OCI-LY7 (cell line): ENCODE results near the gene ADORA2A. TPM values are rescaled to one million over a fixed set of nuclear protein-coding genes. Genes with fewer than 3 reads are reported as not detected.

Source experiments
- BruUV-seq: library from RNA; stranded (reverse); fragments of 400-500 nt; replicated peaks from 2 replicates; lab custom pipeline; 2021; lab: Mats Ljungman, UMichigan
- CTCF ChIA-PET: fragments of 300-600 bp; sonication (Branson Sonifier 250); formaldehyde crosslinking; loops from one replicate; lab custom pipeline; 2022; ENCODE audit warnings: antibody characterized with exemption; ENCODE audit not compliant: unreplicated experiment; lab: Charles Lee
- POLR2A ChIA-PET: fragments of 300-600 bp; sonication (Branson Sonifier 250); formaldehyde crosslinking; loops from one replicate; lab custom pipeline; 2022; ENCODE audit warnings: antibody characterized with exemption; lab: Charles Lee
- DNase-seq: peaks from one replicate; pipeline ENCODE4 v3.0.0-alpha.2; 2015; ENCODE audit warnings: low spot score
- H2AFZ ChIP-seq: fragments of 200-600 bp; sonication (generic), shearing (Covaris generic); 2 replicates; pipeline ENCODE4 v1.6.1; 2014; ENCODE audit warnings: mild to moderate bottlenecking, antibody characterized with exemption, low read length, moderate library complexity
- H3K27ac ChIP-seq: fragments of 200-600 bp; sonication (generic); 2 replicates; pipeline ENCODE4 v1.5.1; 2014; ENCODE audit warnings: mixed run types, low read depth, mild to moderate bottlenecking, moderate library complexity, low read length, inconsistent platforms; ENCODE audit not compliant: poor library complexity, severe bottlenecking
- H3K36me3 ChIP-seq: fragments of 200-600 bp; sonication (generic); 2 replicates; pipeline ENCODE4 v1.6.1; 2014; ENCODE audit warnings: mild to moderate bottlenecking, antibody characterized with exemption, low read length, moderate library complexity, mixed read lengths; ENCODE audit not compliant: insufficient read depth
- H3K4me1 ChIP-seq: fragments of 200-600 bp; sonication (generic); 2 replicates; pipeline ENCODE4 v1.5.1; 2014; ENCODE audit warnings: mild to moderate bottlenecking, low read length; ENCODE audit not compliant: insufficient read depth, poor library complexity, severe bottlenecking
- H3K4me2 ChIP-seq: fragments of 200-600 bp; sonication (generic); 2 replicates; pipeline ENCODE4 v1.6.1; 2014; ENCODE audit warnings: mild to moderate bottlenecking, low read length
- H3K4me3 ChIP-seq: fragments of 200-600 bp; sonication (generic); 2 replicates; pipeline ENCODE4 v1.5.1; 2014; ENCODE audit warnings: mild to moderate bottlenecking, low read depth, low read length; ENCODE audit not compliant: poor library complexity, severe bottlenecking
- H3K79me2 ChIP-seq: fragments of 200-600 bp; sonication (generic); 2 replicates; pipeline ENCODE4 v1.6.1; 2016; ENCODE audit warnings: low read depth, mild to moderate bottlenecking, low read length, moderate library complexity, mixed read lengths; ENCODE audit not compliant: insufficient read depth
- H3K9me2 ChIP-seq: fragments of 200-600 bp; sonication (generic); 2 replicates; pipeline ENCODE4 v1.6.1; 2016; ENCODE audit warnings: mild to moderate bottlenecking, low read length, mixed read lengths; ENCODE audit not compliant: insufficient read depth
- H3K9me3 ChIP-seq: fragments of 200-600 bp; sonication (generic); 2 replicates; pipeline ENCODE4 v1.6.1; 2014; ENCODE audit warnings: mild to moderate bottlenecking, mixed run types, low read length, mixed read lengths
- H4K20me1 ChIP-seq: fragments of 200-600 bp; sonication (generic); 2 replicates; pipeline ENCODE4 v1.6.1; 2014; ENCODE audit warnings: mild to moderate bottlenecking, antibody characterized with exemption, low read length, moderate library complexity, mixed read lengths; ENCODE audit not compliant: insufficient read depth
- EZH2phosphoT487 ChIP-seq: fragments of 200-600 bp; sonication (generic); IDR thresholded peaks from 2 replicates; pipeline ENCODE4 v1.6.1; 2018; ENCODE audit warnings: low read depth, borderline replicate concordance, mild to moderate bottlenecking, mixed run types, antibody characterized with exemption, low read length, moderate library complexity, mixed read lengths
- intact Hi-C: fragments of 100-400 bp; cut with micrococcal nuclease; formaldehyde crosslinking; loops from one replicate; pipeline ENCODE4 v1.10.0; 2022; ENCODE audit not compliant: unreplicated experiment
- total RNA-seq, 2 experiments: library from RNA; depleted of rRNA in 1 of 2; stranded (reverse); fragments of >200 nt in 1 of 2; shearing (Covaris generic) in 1 of 2; gene quantifications; 2 replicates each; pipeline ENCODE4 v1.2.3, GENCODE V29; 2014 to 2022
- TF ChIP-seq, protein P1 (sequence below): fragments of 200-600 bp; sonication (generic); conservative IDR thresholded peaks from 2 replicates; pipeline ENCODE4 v1.5.1; 2014; ENCODE audit warnings: mild to moderate bottlenecking, antibody characterized with exemption, low read length, moderate library complexity, mixed read lengths

The ADORA2A gene
- total RNA-seq, 2 experiments from 2014 or later, result 35.0 to 35.7 TPM

DNA sequence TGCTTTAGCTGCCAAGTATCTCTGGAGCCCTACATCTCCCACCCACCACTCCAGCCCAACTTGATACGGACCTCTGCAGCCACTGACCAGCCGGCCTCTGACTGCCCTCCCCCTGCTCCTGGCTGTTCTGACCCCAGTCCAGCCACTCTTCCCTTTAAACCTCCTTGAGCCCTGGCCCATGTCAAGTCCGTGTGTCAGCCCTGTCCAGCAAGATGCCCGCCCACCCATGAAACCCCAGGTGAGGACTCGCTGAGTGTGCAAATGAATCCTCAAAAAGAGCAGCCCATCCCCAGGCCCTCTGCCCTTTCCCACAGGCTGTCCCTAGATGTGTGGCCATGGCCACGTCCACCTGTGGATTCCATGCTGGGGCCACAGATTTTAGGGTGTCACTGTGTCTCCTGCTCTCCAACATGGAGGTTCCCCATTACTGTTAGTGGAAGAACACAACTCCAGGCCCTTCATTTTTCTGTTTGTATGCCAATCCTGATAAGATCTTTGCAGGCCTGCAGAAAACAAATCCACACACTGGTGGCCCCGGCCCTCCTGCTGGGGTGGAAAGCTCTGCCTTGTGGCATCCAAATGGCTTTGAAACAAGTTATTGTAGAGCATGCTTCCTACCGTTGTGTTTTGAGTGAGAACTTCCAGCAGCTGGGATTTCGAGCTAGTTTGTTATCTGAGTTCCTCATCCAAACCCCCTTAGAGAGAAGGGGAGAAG lies 22.7 kb upstream of the ADORA2A start:
- TF ChIP-seq EZH2phosphoT487, result no peak
- TF ChIP-seq, protein P1, sequence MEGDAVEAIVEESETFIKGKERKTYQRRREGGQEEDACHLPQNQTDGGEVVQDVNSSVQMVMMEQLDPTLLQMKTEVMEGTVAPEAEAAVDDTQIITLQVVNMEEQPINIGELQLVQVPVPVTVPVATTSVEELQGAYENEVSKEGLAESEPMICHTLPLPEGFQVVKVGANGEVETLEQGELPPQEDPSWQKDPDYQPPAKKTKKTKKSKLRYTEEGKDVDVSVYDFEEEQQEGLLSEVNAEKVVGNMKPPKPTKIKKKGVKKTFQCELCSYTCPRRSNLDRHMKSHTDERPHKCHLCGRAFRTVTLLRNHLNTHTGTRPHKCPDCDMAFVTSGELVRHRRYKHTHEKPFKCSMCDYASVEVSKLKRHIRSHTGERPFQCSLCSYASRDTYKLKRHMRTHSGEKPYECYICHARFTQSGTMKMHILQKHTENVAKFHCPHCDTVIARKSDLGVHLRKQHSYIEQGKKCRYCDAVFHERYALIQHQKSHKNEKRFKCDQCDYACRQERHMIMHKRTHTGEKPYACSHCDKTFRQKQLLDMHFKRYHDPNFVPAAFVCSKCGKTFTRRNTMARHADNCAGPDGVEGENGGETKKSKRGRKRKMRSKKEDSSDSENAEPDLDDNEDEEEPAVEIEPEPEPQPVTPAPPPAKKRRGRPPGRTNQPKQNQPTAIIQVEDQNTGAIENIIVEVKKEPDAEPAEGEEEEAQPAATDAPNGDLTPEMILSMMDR, result no peak
- H3K4me3 ChIP-seq, result no peak overlapping the region
- no peaks in the 10 kb centered on the region for H3K9me3 ChIP-seq
- ChIA-PET CTCF (no interaction called here), POLR2A (no interaction called here)
- no peak overlapping the region for H2AFZ ChIP-seq
- H3K4me2 ChIP-seq, result no peak overlapping the region
- no TSS peak for BruUV-seq
- H3K79me2 ChIP-seq, result no peaks in the 10 kb centered on the region; the same call in 1 of the 2 replicates
- H3K9me2 ChIP-seq, result no peaks in the 10 kb centered on the region
- H4K20me1 ChIP-seq, result no peaks in the 10 kb centered on the region
- DNase-seq, result no peak
- H3K27ac ChIP-seq, result no peak overlapping the region
- H3K36me3 ChIP-seq, result peaks cover 53% of the 10 kb centered on the region
- peaks cover 25% of the 10 kb centered on the region for H3K4me1 ChIP-seq
- intact Hi-C loops, result no loop called here

DNA sequence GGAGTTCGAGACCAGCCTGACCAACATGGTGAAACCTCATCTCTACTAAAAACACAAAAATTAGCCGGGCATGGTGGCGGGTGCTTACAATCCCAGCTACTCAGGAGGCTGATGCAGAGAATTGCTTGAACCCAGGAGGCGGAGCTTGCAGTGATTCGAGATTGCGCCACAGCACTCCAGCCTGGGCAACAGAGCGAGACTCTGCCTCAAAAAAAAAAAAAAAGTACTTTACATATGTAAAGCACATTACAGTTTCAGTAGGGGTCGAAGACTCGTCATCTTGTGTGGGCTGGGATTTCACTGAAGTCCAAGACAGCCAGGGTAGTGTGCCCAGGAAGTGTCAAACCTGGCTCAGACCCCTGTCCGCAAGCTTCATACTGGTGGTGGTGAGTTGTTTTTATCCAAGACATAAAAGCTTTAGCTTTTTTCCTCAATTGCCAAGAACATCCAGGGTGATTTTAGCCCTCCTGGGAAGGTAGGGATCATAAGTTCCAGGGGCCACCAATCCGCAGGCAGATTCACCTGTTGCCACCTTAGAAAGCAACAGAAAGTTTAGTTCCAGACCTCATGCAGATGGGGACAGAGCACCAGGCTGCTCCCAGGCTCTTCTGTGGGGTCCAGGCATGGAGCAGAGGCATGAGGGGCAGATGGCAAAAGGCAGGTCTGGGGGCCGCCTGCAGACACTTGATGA lies 21.6 kb upstream of the ADORA2A start:
- BruUV-seq, result no TSS peak
- DNase-seq, result no peak
- Histone ChIP-seq H3K27ac (no peak overlapping the region), H3K4me1 (peaks cover 15% of the 10 kb centered on the region), H3K36me3 (peaks cover 51% of the 10 kb centered on the region), H2AFZ (no peak overlapping the region), H3K4me2 (no peak overlapping the region), H4K20me1 (no peaks in the 10 kb centered on the region), H3K79me2 (no peaks in the 10 kb centered on the region; the same call in 1 of the 2 replicates), H3K4me3 (no peak overlapping the region), H3K9me2 (no peaks in the 10 kb centered on the region), H3K9me3 (no peaks in the 10 kb centered on the region)
- no peak for TF ChIP-seq EZH2phosphoT487
- TF ChIP-seq, protein P1, result no peak
- intact Hi-C loops, result no loop called here
- CTCF ChIA-PET, result no interaction called here
- POLR2A ChIA-PET, result no interaction called here
